Measurements from ENCODE around the gene AP2A2.

AP2A2 gene

GRCh38 chr11:926341-926916 lies 759 bp downstream of the AP2A2 start:
- Histone ChIP-seq H3K4me1 (ENCODE audit: insufficient read depth, poor library complexity, severe bottlenecking) (peaks cover 4% of the 10 kb centered on the region), H3K4me3 (ENCODE audit: severe bottlenecking) (peak overlapping the region; percentile 99), H3K27me3 (ENCODE audit: insufficient read depth, poor library complexity, severe bottlenecking) (no peaks in the 10 kb centered on the region), H3K36me3 (ENCODE audit: low read depth) (peaks cover 16% of the 10 kb centered on the region), H3K27ac (ENCODE audit: poor library complexity, severe bottlenecking) (peak overlapping the region; percentile 67), H3K9me3 (ENCODE audit: severe bottlenecking) (no peaks in the 10 kb centered on the region)
- no peak for TF ChIP-seq CTCF (IDR thresholded peaks at IDR 0.05; ENCODE audit: poor library complexity, severe bottlenecking)
- no peak for DNase-seq (ENCODE audit: low spot score)
- peak; percentile 73 for ATAC-seq (ENCODE audit: low read depth)

GRCh38 chr11:927871-928270 lies 2.2 kb downstream of the AP2A2 start:
- no peak overlapping the region for H3K4me3 ChIP-seq (ENCODE audit: severe bottlenecking)

GRCh38 chr11:928786-929185 lies 3.1 kb downstream of the AP2A2 start:
- TF ChIP-seq CTCF (IDR thresholded peaks at IDR 0.05; ENCODE audit: poor library complexity, severe bottlenecking) = no peak
- no peak for DNase-seq (ENCODE audit: low spot score)
- Histone ChIP-seq H3K4me1 (ENCODE audit: insufficient read depth, poor library complexity, severe bottlenecking) (peaks cover 4% of the 10 kb centered on the region), H3K27me3 (ENCODE audit: insufficient read depth, poor library complexity, severe bottlenecking) (no peaks in the 10 kb centered on the region), H3K4me3 (ENCODE audit: severe bottlenecking) (no peak overlapping the region), H3K9me3 (ENCODE audit: severe bottlenecking) (no peaks in the 10 kb centered on the region), H3K36me3 (ENCODE audit: low read depth) (peaks cover 23% of the 10 kb centered on the region), H3K27ac (ENCODE audit: poor library complexity, severe bottlenecking) (no peak overlapping the region)
- ATAC-seq (ENCODE audit: low read depth) = no peak

More at GRCh38 chr11:927871-928270, 2.2 kb downstream of the AP2A2 start:
- H3K27me3 ChIP-seq (ENCODE audit: insufficient read depth, poor library complexity, severe bottlenecking) = no peaks in the 10 kb centered on the region
- peaks cover 23% of the 10 kb centered on the region for H3K36me3 ChIP-seq (ENCODE audit: low read depth)
- H3K27ac ChIP-seq (ENCODE audit: poor library complexity, severe bottlenecking) = no peak overlapping the region
- H3K9me3 ChIP-seq (ENCODE audit: severe bottlenecking) = no peaks in the 10 kb centered on the region
- no peak for DNase-seq (ENCODE audit: low spot score)
- peaks cover 4% of the 10 kb centered on the region for H3K4me1 ChIP-seq (ENCODE audit: insufficient read depth, poor library complexity, severe bottlenecking)
- no peak for TF ChIP-seq CTCF (IDR thresholded peaks at IDR 0.05; ENCODE audit: poor library complexity, severe bottlenecking)
- no peak for ATAC-seq (ENCODE audit: low read depth)

GRCh38 chr11:929405-929804 lies 3.7 kb downstream of the AP2A2 start:
- peaks cover 4% of the 10 kb centered on the region for H3K4me1 ChIP-seq (ENCODE audit: insufficient read depth, poor library complexity, severe bottlenecking)
- no peak overlapping the region for H3K4me3 ChIP-seq (ENCODE audit: severe bottlenecking)
- no peaks in the 10 kb centered on the region for H3K9me3 ChIP-seq (ENCODE audit: severe bottlenecking)
- no peak for DNase-seq (ENCODE audit: low spot score)
- TF ChIP-seq CTCF (IDR thresholded peaks at IDR 0.05; ENCODE audit: poor library complexity, severe bottlenecking) = no peak
- ATAC-seq (ENCODE audit: low read depth) = no peak
- H3K27ac ChIP-seq (ENCODE audit: poor library complexity, severe bottlenecking) = no peak overlapping the region
- H3K36me3 ChIP-seq (ENCODE audit: low read depth) = peaks cover 23% of the 10 kb centered on the region
- H3K27me3 ChIP-seq (ENCODE audit: insufficient read depth, poor library complexity, severe bottlenecking) = no peaks in the 10 kb centered on the region

GRCh38 chr11:931385-931784 lies 5.7 kb downstream of the AP2A2 start:
- Histone ChIP-seq H3K27me3 (ENCODE audit: insufficient read depth, poor library complexity, severe bottlenecking) (no peaks in the 10 kb centered on the region), H3K9me3 (ENCODE audit: severe bottlenecking) (no peaks in the 10 kb centered on the region), H3K36me3 (ENCODE audit: low read depth) (peaks cover 23% of the 10 kb centered on the region), H3K4me3 (ENCODE audit: severe bottlenecking) (no peak overlapping the region), H3K4me1 (ENCODE audit: insufficient read depth, poor library complexity, severe bottlenecking) (peaks cover 4% of the 10 kb centered on the region), H3K27ac (ENCODE audit: poor library complexity, severe bottlenecking) (no peak overlapping the region)
- no peak for TF ChIP-seq CTCF (IDR thresholded peaks at IDR 0.05; ENCODE audit: poor library complexity, severe bottlenecking)
- DNase-seq (ENCODE audit: low spot score) (no peak), ATAC-seq (ENCODE audit: low read depth) (no peak)
